Ovary (tissue), 9 donors: ENCODE measurements around the gene PPIH. TPM values are rescaled to one million over a fixed set of nuclear protein-coding genes. Genes with fewer than 3 reads are reported as not detected.
A peak's percentile ranks its signal among the peaks of the same experiment; 100 is the strongest.

Source experiments
- DNase-seq, 5 donors: peaks; one replicate each; pipeline ENCODE4 v3.0.0-alpha.2; 2019 to 2020
- H3K27ac ChIP-seq, 2 donors: fragments of 200-600 bp; one replicate each; pipeline versions ENCODE4 v1.5.1 to v1.8.0; 2019 to 2022
- H3K27me3 ChIP-seq: fragments of 200-600 bp; one replicate; pipeline ENCODE4 v1.8.0; 2022
- H3K36me3 ChIP-seq: fragments of 200-600 bp; sonication (generic); one replicate; pipeline ENCODE4 v1.5.1; 2019
- H3K4me1 ChIP-seq: one replicate; pipeline ENCODE4 v1.8.1; 2013; ENCODE audit warnings: mild to moderate bottlenecking, moderate library complexity; ENCODE audit not compliant: insufficient read depth
- H3K4me3 ChIP-seq: fragments of 200-600 bp; sonication (generic); one replicate; pipeline ENCODE4 v1.5.1; 2017
- H3K9me3 ChIP-seq, 2 donors: fragments of 200-600 bp in 1 of 2; sonication (generic) in 1 of 2; one replicate each; pipeline versions ENCODE4 v1.5.1 to v1.8.1; 2013 to 2019; ENCODE audit warnings: mild to moderate bottlenecking in 1 of 2, moderate library complexity in 1 of 2
- EP300 ChIP-seq: sonication (generic); formaldehyde crosslinking; IDR thresholded peaks from one replicate; pipeline ENCODE4 v1.6.1; 2017; ENCODE audit warnings: antibody characterized with exemption
- POLR2A ChIP-seq: fragments of 450-650 bp; IDR thresholded peaks from one replicate; pipeline ENCODE4 v1.6.1; 2017; ENCODE audit warnings: antibody characterized with exemption, mild to moderate bottlenecking, moderate library complexity
- WGBS, 3 donors: extraction: QIAGEN DNeasy Blood & Tissue Kit in 1 of 3; methylation state at CpG; one replicate each; pipeline versions ENCODE4 v1.1.5 to v1.1.7; 2013 to 2017; 5-methylcytosine and 5-hydroxymethylcytosine counted together
- intact Hi-C, 4 donors: fragments of 100-400 bp; cut with DNase I; formaldehyde crosslinking; loops; one replicate each; pipeline versions ENCODE4 v1.11.0 to v1.15.1; 2022 to 2023
- polyA plus RNA-seq, 2 donors: library from polyadenylated mRNA; stranded (reverse); fragments of 200-250 nt in 1 of 2; fragments of 350-450 nt in 1 of 2; fragmentation: Illumina TruSeq in 1 of 2; extraction: RNeasy Lipid Tissue Mini Kit (QIAGEN cat#74804) in 1 of 2; gene quantifications; one replicate each; pipeline ENCODE4 v1.2.3, GENCODE V29; 2013 to 2014
- total RNA-seq, 7 donors: library from RNA; depleted of rRNA in 2 of 7; stranded (reverse); fragments of >200 nt in 2 of 7; fragmentation: NEBNext Ultra II Directional in 3 of 7; extraction: Animal tissue kit (Norgen Biotek cat#: 25700) in 3 of 7; gene quantifications; one replicate each; pipeline versions ENCODE4 v1.1.0 to v1.2.4, GENCODE V29; 2016 to 2023
- TF ChIP-seq, protein P1 (sequence below), 3 donors: fragments of 450-650 bp in 2 of 3; fragments of 200-600 bp in 1 of 3; IDR thresholded peaks; one replicate each; pipeline versions ENCODE4 v1.5.1 to v1.8.0; 2016 to 2022; ENCODE audit warnings: antibody characterized with exemption in 3 of 3, mild to moderate bottlenecking in 1 of 3
- donor health status: DM: no; HTN: no; CAD: no; lungs with moderate emphysema.
- donor health status: DM: no; HTN: no; CAD: no.
- donor health status: Bipolar disorder and iron deficiency.
- donor health status: DM: yes; HTN: yes; CAD: no.
- donor health status: DM: no; HTN: no; CAD: no.
- donor health status: DM: yes; HTN: yes; CAD: no.

Gene PPIH
- total and polyA plus RNA-seq, 9 donors, result 23.1 to 49.1 (median 26.5) TPM

DNA sequence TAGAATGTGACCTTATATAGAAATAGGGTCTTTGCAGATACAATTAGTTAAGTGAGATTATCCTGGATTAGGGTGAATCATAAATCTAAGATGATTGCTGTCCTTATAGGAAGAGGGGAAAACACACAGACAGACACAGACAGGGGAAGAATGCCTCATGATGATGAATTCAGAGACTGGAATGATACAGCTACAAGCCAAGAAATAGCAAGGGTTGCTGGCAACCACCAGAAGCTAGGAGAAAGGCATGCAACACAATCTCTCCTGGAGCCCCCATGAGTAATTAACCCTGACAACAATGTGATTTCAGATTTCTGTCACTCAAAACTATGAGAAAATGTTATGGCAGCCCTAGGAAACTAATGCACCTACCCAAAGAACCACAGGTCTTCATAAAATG lies 19.1 kb upstream of the PPIH start:
- no peak overlapping the region for H3K27ac ChIP-seq
- no peaks in the 10 kb centered on the region for H3K27me3 ChIP-seq
- no peaks in the 10 kb centered on the region for H3K9me3 ChIP-seq
- H3K36me3 ChIP-seq, result no peaks in the 10 kb centered on the region
- no peak overlapping the region for H3K4me3 ChIP-seq
- TF ChIP-seq, protein P1, sequence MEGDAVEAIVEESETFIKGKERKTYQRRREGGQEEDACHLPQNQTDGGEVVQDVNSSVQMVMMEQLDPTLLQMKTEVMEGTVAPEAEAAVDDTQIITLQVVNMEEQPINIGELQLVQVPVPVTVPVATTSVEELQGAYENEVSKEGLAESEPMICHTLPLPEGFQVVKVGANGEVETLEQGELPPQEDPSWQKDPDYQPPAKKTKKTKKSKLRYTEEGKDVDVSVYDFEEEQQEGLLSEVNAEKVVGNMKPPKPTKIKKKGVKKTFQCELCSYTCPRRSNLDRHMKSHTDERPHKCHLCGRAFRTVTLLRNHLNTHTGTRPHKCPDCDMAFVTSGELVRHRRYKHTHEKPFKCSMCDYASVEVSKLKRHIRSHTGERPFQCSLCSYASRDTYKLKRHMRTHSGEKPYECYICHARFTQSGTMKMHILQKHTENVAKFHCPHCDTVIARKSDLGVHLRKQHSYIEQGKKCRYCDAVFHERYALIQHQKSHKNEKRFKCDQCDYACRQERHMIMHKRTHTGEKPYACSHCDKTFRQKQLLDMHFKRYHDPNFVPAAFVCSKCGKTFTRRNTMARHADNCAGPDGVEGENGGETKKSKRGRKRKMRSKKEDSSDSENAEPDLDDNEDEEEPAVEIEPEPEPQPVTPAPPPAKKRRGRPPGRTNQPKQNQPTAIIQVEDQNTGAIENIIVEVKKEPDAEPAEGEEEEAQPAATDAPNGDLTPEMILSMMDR (IDR thresholded peaks at IDR 0.05), result no peak
- TF ChIP-seq EP300 (no peak), POLR2A (no peak)
- no peaks in the 10 kb centered on the region for H3K4me1 ChIP-seq
- no peak for DNase-seq
- intact Hi-C loops, result no loop called here

DNA sequence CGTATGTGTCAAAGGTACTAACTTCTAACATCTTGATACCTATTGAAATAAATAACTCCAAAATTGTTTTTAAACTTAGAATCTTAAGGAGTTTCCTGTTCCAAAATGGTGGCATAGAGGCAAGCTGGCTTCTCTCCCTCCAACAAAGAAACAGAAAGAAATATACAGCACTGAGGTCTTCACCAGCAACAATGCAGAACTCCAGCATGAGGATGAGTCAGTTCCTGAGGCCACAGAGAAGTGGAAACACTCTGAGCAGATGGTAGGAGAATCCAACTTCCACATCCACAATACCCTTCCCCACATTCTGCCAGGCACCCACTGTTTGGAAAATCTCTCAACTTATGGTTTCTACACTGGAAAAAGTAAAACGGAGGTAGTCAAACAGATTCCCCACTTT lies 12.2 kb upstream of the PPIH start:
- intact Hi-C loops, result no loop called here
- no peak for DNase-seq
- 86 to 89% (median 87%) methylated on average over 2 of the region's 2 CpGs for WGBS, 3 donors

DNA sequence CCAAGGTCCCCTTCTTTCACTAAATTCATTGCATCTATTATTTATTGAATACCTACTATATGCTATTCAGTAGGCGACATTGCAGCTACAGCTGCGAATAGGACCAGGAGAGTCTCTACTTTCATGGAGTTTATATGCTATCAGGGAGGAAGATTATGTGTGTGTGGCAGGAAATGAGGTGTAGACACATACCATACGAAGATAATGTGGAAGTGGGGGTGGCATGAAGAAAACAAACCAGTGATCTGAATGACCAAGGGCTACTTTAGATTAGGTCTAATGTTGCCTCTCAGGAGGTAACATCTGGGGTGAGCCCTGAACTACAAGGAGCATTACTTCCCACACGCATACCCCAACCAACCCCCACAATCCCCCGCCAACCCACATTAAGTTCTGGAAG lies 1.0 kb upstream of the PPIH start:
- TF ChIP-seq, protein P1 (IDR thresholded peaks at IDR 0.05), result no peak
- TF ChIP-seq EP300 (no peak), POLR2A (no peak)
- Histone ChIP-seq H3K27me3 (no peaks in the 10 kb centered on the region), H3K9me3 (no peaks in the 10 kb centered on the region), H3K36me3 (no peaks in the 10 kb centered on the region), H3K27ac (no peak overlapping the region), H3K4me3 (no peak overlapping the region), H3K4me1 (peaks cover 6% of the 10 kb centered on the region)
- DNase-seq, result no peak
- WGBS, 3 donors, result 79 to 83% (median 80%) methylated on average over 5 of the region's 5 CpGs
- intact Hi-C loops, result no loop called here

More for the DNA sequence above, 12.2 kb upstream of the PPIH start:
- H3K4me3 ChIP-seq, result no peak overlapping the region
- no peaks in the 10 kb centered on the region for H3K4me1 ChIP-seq
- TF ChIP-seq, protein P1 (IDR thresholded peaks at IDR 0.05), result no peak
- no peak for TF ChIP-seq EP300
- TF ChIP-seq POLR2A, result no peak
- no peaks in the 10 kb centered on the region for H3K36me3 ChIP-seq
- no peaks in the 10 kb centered on the region for H3K27me3 ChIP-seq
- H3K27ac ChIP-seq, result no peak overlapping the region
- H3K9me3 ChIP-seq, result no peaks in the 10 kb centered on the region

DNA sequence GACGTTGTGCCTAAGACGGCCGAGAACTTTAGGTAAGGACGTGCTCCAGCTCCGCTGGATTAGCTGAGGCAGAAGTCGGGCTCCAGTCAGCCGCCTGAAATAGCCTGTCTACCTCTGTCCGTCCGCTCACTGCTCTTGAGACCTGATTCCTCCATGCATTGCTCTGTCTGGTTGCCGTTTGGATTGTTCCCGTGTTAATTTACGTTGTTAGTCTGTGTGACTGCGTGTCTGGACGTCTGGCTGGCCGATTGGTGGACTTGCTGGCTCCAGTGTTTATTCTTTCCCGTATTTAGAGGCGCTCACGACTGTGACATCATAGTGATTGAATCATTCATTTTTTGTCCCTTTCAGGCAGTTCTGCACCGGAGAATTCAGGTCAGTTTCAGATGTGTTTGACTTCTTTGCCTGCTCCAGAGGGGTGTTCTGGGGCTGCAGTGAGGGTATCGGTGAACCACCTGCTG lies 684 bp downstream of the PPIH start:
- WGBS, 3 donors, result 2 to 6% (median 3%) methylated on average over 20 of the region's 20 CpGs
- no peaks in the 10 kb centered on the region for H3K27me3 ChIP-seq
- intact Hi-C loops, result no loop called here

More for the DNA sequence above, 684 bp downstream of the PPIH start:
- Histone ChIP-seq H3K9me3 (no peaks in the 10 kb centered on the region), H3K36me3 (no peaks in the 10 kb centered on the region), H3K4me1 (peaks cover 6% of the 10 kb centered on the region), H3K4me3 (peak overlapping the region; percentile 90), H3K27ac (no peak overlapping the region)
- no peak for DNase-seq
- no peak for TF ChIP-seq EP300
- TF ChIP-seq, protein P1 (IDR thresholded peaks at IDR 0.05), result no peak
- TF ChIP-seq POLR2A, result no peak
